ENCODE data around the gene NRP2.
A peak's percentile ranks its signal among the peaks of the same experiment; 100 is the strongest.

The NRP2 gene

GRCh38 chr2:205732314-205732713 is 50.0 kb downstream of the NRP2 start:
- no peak for DNase-seq

- no peak for DNase-seq
These were observed 50.8 kb downstream of the NRP2 start for GRCh38 chr2:205733082-205733481.

- DNase-seq = no peak
These were observed 51.3 kb downstream of the NRP2 start for GRCh38 chr2:205733648-205734047.

GRCh38 chr2:205734436-205735037 is 52.2 kb downstream of the NRP2 start:
- DNase-seq = no peak

GRCh38 chr2:205738117-205738968 is 56.0 kb downstream of the NRP2 start:
- no peak for DNase-seq

- no peak for DNase-seq
These were observed 57.3 kb downstream of the NRP2 start for GRCh38 chr2:205739620-205740019.

GRCh38 chr2:205740381-205740780 is 58.1 kb downstream of the NRP2 start:
- DNase-seq = no peak

GRCh38 chr2:205741256-205741978 is 59.1 kb downstream of the NRP2 start:
- peak in 1 of 2 donors; percentile 6 for DNase-seq

- no peak for DNase-seq
These were observed 60.8 kb downstream of the NRP2 start for GRCh38 chr2:205743137-205743536.

GRCh38 chr2:205744074-205744591 is 61.8 kb downstream of the NRP2 start:
- DNase-seq = no peak

GRCh38 chr2:205745661-205746419 is 63.5 kb downstream of the NRP2 start:
- DNase-seq = no peak

- no peak for DNase-seq
These were observed 64.1 kb downstream of the NRP2 start for GRCh38 chr2:205746420-205746785.

- DNase-seq = no peak
These were observed 65.6 kb downstream of the NRP2 start for GRCh38 chr2:205747829-205748386.

GRCh38 chr2:205748639-205749038 is 66.3 kb downstream of the NRP2 start:
- DNase-seq = no peak

GRCh38 chr2:205749078-205749477 is 66.8 kb downstream of the NRP2 start:
- no peak for DNase-seq

GRCh38 chr2:205750797-205751196 is 68.5 kb downstream of the NRP2 start:
- DNase-seq = no peak

GRCh38 chr2:205751569-205752031 is 69.3 kb downstream of the NRP2 start:
- DNase-seq = peak; percentile 11 to 20

- no peak for DNase-seq
These were observed 70.1 kb downstream of the NRP2 start for GRCh38 chr2:205752296-205752820.

GRCh38 chr2:205752924-205753323 is 70.6 kb downstream of the NRP2 start:
- no peak for DNase-seq

GRCh38 chr2:205754285-205754923 is 72.1 kb downstream of the NRP2 start:
- no peak for DNase-seq

GRCh38 chr2:205754924-205755321 is 72.6 kb downstream of the NRP2 start:
- DNase-seq = no peak

Measured in inflammatory macrophage (primary cell).